ENCODE measurements around the gene MTG2.

The MTG2 gene

GRCh38 chr20:62225820-62226635, 43.2 kb downstream of the MTG2 start:
- Histone ChIP-seq H2AK5ac (ENCODE audit: low read length) (no peak overlapping the region), H3K27ac (ENCODE audit: low read depth, low read length) (no peak overlapping the region), H3K4me1 (ENCODE audit: control insufficient read depth in 1 of 2, insufficient read depth in 2 of 2, low read length in 2 of 2) (no peaks in the 10 kb centered on the region), H4K91ac (ENCODE audit: low read depth, low read length) (no peak overlapping the region), H3K18ac (ENCODE audit: low read length) (no peak overlapping the region), H3K9ac (ENCODE audit: low read length) (no peak overlapping the region), H2AFZ (ENCODE audit: insufficient read depth, low read length, poor library complexity) (no peak overlapping the region), H3K4me3 (ENCODE audit: low read depth, low read length) (no peak overlapping the region), H4K12ac (ENCODE audit: low read depth, low read length) (no peak overlapping the region), H3K4me2 (ENCODE audit: low read length) (no peak overlapping the region), H3K9me3 (ENCODE audit: insufficient read depth, low read depth, low read length) (peaks cover 14% of the 10 kb centered on the region), H2BK120ac (ENCODE audit: insufficient read depth, low read length, poor library complexity) (no peak overlapping the region), H3K79me2 (ENCODE audit: control insufficient read depth, insufficient read depth, low read length, poor library complexity) (no peaks in the 10 kb centered on the region), H3K36me3 (ENCODE audit: control insufficient read depth in 1 of 2, insufficient read depth in 2 of 2, low read length in 2 of 2) (no peaks in the 10 kb centered on the region), H3K4ac (ENCODE audit: low read depth, low read length) (no peak overlapping the region), H3K23ac (ENCODE audit: low read length) (no peak overlapping the region), H3K27me3 (ENCODE audit: insufficient read depth, low read length) (peaks cover 13% of the 10 kb centered on the region), H2BK12ac (ENCODE audit: low read length) (no peak overlapping the region), H4K8ac (ENCODE audit: low read depth, low read length) (no peak overlapping the region), H3K14ac (ENCODE audit: low read length) (no peak overlapping the region), H3K79me1 (ENCODE audit: low read length) (no peaks in the 10 kb centered on the region), H2BK5ac (ENCODE audit: low read depth, low read length, poor library complexity) (no peak overlapping the region)
- no peak for DNase-seq
- no CpG with 5 or more reads among the region's 17 CpGs for WGBS (ENCODE audit: extremely low coverage, insufficient coverage, insufficient read length)

GRCh38 chr20:62226707-62227590, 44.1 kb downstream of the MTG2 start:
- Histone ChIP-seq H2BK12ac (ENCODE audit: low read length) (no peak overlapping the region), H3K4me2 (ENCODE audit: low read length) (no peak overlapping the region), H3K79me1 (ENCODE audit: low read length) (no peaks in the 10 kb centered on the region), H3K4me3 (ENCODE audit: low read depth, low read length) (no peak overlapping the region), H3K4ac (ENCODE audit: low read depth, low read length) (no peak overlapping the region), H2AFZ (ENCODE audit: insufficient read depth, low read length, poor library complexity) (no peak overlapping the region), H4K12ac (ENCODE audit: low read depth, low read length) (no peak overlapping the region), H2AK5ac (ENCODE audit: low read length) (no peak overlapping the region), H4K8ac (ENCODE audit: low read depth, low read length) (no peak overlapping the region), H3K9ac (ENCODE audit: low read length) (no peak overlapping the region), H3K9me3 (ENCODE audit: insufficient read depth, low read depth, low read length) (peaks cover 14% of the 10 kb centered on the region), H2BK120ac (ENCODE audit: insufficient read depth, low read length, poor library complexity) (no peak overlapping the region), H3K27ac (ENCODE audit: low read depth, low read length) (no peak overlapping the region), H4K91ac (ENCODE audit: low read depth, low read length) (no peak overlapping the region), H2BK5ac (ENCODE audit: low read depth, low read length, poor library complexity) (no peak overlapping the region), H3K23ac (ENCODE audit: low read length) (no peak overlapping the region), H3K27me3 (ENCODE audit: insufficient read depth, low read length) (peaks cover 5% of the 10 kb centered on the region), H3K36me3 (ENCODE audit: control insufficient read depth in 1 of 2, insufficient read depth in 2 of 2, low read length in 2 of 2) (no peaks in the 10 kb centered on the region), H3K79me2 (ENCODE audit: control insufficient read depth, insufficient read depth, low read length, poor library complexity) (no peaks in the 10 kb centered on the region), H3K4me1 (ENCODE audit: control insufficient read depth in 1 of 2, insufficient read depth in 2 of 2, low read length in 2 of 2) (no peaks in the 10 kb centered on the region), H3K14ac (ENCODE audit: low read length) (no peak overlapping the region), H3K18ac (ENCODE audit: low read length) (no peak overlapping the region)
- DNase-seq: no peak
- WGBS (ENCODE audit: extremely low coverage, insufficient coverage, insufficient read length): no CpG with 5 or more reads among the region's 24 CpGs

DNA sequence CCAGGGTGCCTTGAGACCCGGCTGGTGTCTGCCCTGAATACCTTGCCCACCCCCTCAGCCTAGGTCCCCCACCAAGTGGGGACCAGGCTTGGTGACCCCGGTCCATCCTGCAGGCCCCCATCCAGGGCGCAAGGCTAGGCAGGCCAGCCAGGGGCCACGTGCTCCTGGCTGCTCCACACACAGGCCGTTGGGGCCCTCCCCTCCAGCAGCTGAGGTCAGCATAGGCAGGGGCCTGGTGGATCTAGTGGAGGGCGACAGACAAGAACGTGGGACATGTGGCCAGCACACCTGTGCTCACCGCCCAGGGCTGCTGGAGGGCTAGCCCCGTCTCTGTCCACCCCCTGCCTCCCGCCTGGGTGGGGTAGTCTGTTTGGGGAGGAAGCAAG, 44.8 kb downstream of the MTG2 start:
- Histone ChIP-seq H3K4me3 (ENCODE audit: low read depth, low read length) (no peak overlapping the region), H2BK120ac (ENCODE audit: insufficient read depth, low read length, poor library complexity) (no peak overlapping the region), H3K79me1 (ENCODE audit: low read length) (no peaks in the 10 kb centered on the region), H3K4ac (ENCODE audit: low read depth, low read length) (no peak overlapping the region), H3K4me2 (ENCODE audit: low read length) (no peak overlapping the region), H3K79me2 (ENCODE audit: control insufficient read depth, insufficient read depth, low read length, poor library complexity) (no peaks in the 10 kb centered on the region), H3K27ac (ENCODE audit: low read depth, low read length) (no peak overlapping the region), H3K14ac (ENCODE audit: low read length) (no peak overlapping the region), H4K12ac (ENCODE audit: low read depth, low read length) (no peak overlapping the region), H3K18ac (ENCODE audit: low read length) (no peak overlapping the region), H2BK12ac (ENCODE audit: low read length) (no peak overlapping the region), H3K9me3 (ENCODE audit: insufficient read depth, low read depth, low read length) (peaks cover 14% of the 10 kb centered on the region), H4K91ac (ENCODE audit: low read depth, low read length) (no peak overlapping the region), H2AFZ (ENCODE audit: insufficient read depth, low read length, poor library complexity) (no peak overlapping the region), H3K4me1 (ENCODE audit: control insufficient read depth in 1 of 2, insufficient read depth in 2 of 2, low read length in 2 of 2) (no peaks in the 10 kb centered on the region), H3K27me3 (ENCODE audit: insufficient read depth, low read length) (no peaks in the 10 kb centered on the region), H3K9ac (ENCODE audit: low read length) (no peak overlapping the region), H4K8ac (ENCODE audit: low read depth, low read length) (no peak overlapping the region), H2AK5ac (ENCODE audit: low read length) (no peak overlapping the region), H3K23ac (ENCODE audit: low read length) (no peak overlapping the region), H3K36me3 (ENCODE audit: control insufficient read depth in 1 of 2, insufficient read depth in 2 of 2, low read length in 2 of 2) (no peaks in the 10 kb centered on the region), H2BK5ac (ENCODE audit: low read depth, low read length, poor library complexity) (no peak overlapping the region)
- no CpG with 5 or more reads among the region's 10 CpGs for WGBS (ENCODE audit: extremely low coverage, insufficient coverage, insufficient read length)
- no peak for DNase-seq

- H3K4ac ChIP-seq (ENCODE audit: low read depth, low read length): no peak overlapping the region
- no peaks in the 10 kb centered on the region for H3K79me1 ChIP-seq (ENCODE audit: low read length)
- H3K9me3 ChIP-seq (ENCODE audit: insufficient read depth, low read depth, low read length): peaks cover 14% of the 10 kb centered on the region
- H3K9ac ChIP-seq (ENCODE audit: low read length): no peak overlapping the region
- no peaks in the 10 kb centered on the region for H3K27me3 ChIP-seq (ENCODE audit: insufficient read depth, low read length)
- H3K4me2 ChIP-seq (ENCODE audit: low read length): no peak overlapping the region
- H4K8ac ChIP-seq (ENCODE audit: low read depth, low read length): no peak overlapping the region
- peak overlapping the region; percentile 2 for H3K23ac ChIP-seq (ENCODE audit: low read length)
- H3K18ac ChIP-seq (ENCODE audit: low read length): no peak overlapping the region
- WGBS (ENCODE audit: extremely low coverage, insufficient coverage, insufficient read length): no CpG with 5 or more reads among the region's 37 CpGs
- H3K4me3 ChIP-seq (ENCODE audit: low read depth, low read length): no peak overlapping the region
- no peak overlapping the region for H2BK5ac ChIP-seq (ENCODE audit: low read depth, low read length, poor library complexity)
- DNase-seq: peak in 1 of 2 donors; percentile 37
- H3K4me1 ChIP-seq (ENCODE audit: control insufficient read depth in 1 of 2, insufficient read depth in 2 of 2, low read length in 2 of 2): no peaks in the 10 kb centered on the region
- H3K36me3 ChIP-seq (ENCODE audit: control insufficient read depth in 1 of 2, insufficient read depth in 2 of 2, low read length in 2 of 2): no peaks in the 10 kb centered on the region
- H2AK5ac ChIP-seq (ENCODE audit: low read length): no peak overlapping the region
- no peak overlapping the region for H2BK120ac ChIP-seq (ENCODE audit: insufficient read depth, low read length, poor library complexity)
- no peak overlapping the region for H3K14ac ChIP-seq (ENCODE audit: low read length)
- H2AFZ ChIP-seq (ENCODE audit: insufficient read depth, low read length, poor library complexity): no peak overlapping the region
- H4K91ac ChIP-seq (ENCODE audit: low read depth, low read length): no peak overlapping the region
- H3K27ac ChIP-seq (ENCODE audit: low read depth, low read length): no peak overlapping the region
- H2BK12ac ChIP-seq (ENCODE audit: low read length): no peak overlapping the region
- no peak overlapping the region for H4K12ac ChIP-seq (ENCODE audit: low read depth, low read length)
- no peaks in the 10 kb centered on the region for H3K79me2 ChIP-seq (ENCODE audit: control insufficient read depth, insufficient read depth, low read length, poor library complexity)
Observed at GRCh38 chr20:62227977-62228958, 45.4 kb downstream of the MTG2 start.

Measured in trophoblast cell (in vitro differentiated cells and primary cell).